Amniotic epithelial cell (primary cell): Measurements from ENCODE around the gene RFPL4A.

Source experiments
- DNase-seq: peaks from one replicate; pipeline ENCODE4 v3.0.0-alpha.2; 2010; ENCODE audit warnings: low read depth

The RFPL4A gene

DNA sequence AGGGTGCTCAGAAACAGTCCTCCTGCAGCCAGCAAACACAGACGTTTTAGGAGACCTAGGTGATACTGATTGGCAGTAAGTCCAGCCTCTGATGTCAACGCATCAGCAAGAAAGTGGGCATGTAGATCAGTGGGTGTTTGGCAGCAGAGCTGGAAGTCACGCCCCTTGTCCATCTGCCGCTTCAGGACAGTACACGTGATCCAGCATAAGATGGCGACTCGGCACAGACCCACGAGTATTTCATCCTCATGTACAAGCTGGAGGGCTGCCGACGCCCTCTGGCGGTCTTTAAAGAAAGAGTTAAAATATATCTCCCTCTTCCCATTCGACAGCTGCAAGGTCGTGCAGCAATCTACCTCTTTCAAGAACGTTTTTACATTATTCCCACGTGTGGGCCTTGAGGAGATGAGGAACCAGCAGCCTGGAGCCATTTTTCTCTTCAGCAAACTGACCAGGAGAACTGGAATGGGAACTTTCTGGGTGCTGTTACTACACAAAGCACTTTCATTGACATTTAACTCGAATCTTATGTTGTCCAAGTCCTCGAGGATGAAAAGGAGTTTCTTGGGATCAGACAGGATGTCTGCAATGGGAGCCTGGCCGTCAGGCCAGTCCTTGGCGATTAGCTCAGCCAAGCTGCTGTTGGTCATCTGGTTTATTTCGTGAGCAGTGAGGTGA is 50.6 kb downstream of the RFPL4A start:
- DNase-seq: peak; percentile 41

DNA sequence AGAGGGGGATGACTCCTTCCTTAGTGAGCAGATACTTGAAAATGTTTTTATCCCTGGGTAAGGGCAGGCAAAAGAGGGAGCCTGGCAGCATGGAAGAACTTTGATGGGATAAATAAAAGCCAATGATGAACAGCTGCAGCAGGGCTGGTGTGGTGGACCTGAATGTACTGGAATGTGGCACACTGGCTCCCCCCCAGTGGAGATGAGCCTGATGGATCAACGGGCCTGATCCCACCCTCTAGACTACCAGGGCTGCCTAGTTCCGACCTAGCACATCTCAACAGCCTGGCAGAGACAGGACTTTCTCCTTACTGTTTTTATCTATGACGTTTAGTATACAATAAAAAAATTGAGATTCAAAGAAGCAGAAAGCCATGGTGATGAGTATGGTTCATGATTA is 52.4 kb downstream of the RFPL4A start:
- no peak for DNase-seq

DNA sequence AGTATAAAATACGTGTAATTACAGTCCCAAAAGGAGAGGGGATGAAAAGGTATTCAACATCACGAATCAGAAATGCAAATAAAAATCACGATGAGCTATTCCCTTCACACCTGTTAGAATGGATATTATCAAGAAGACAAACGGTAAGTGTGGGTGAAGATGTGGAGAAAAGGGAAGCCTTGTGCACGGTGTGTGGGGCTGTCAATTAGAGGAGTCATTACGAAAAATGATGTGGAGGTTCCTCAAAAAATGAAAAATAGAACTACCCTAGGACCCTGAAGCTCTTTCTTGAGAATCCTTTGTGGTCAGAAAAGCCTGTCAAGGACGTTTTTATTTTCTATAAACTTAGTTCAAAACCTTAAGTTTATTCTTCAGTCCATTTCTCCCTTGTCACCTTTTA is 53.6 kb downstream of the RFPL4A start:
- DNase-seq: no peak
